T-helper 2 cell treated with Interferon-gamma antibody and Interleukin-4, amounts not matched to agents 5 μg/mL and 100 μg/mL, for 36 hours (primary cell): ENCODE measurements around the gene DCTN5.

ENCODE experiments used
- DNase-seq: peaks from one replicate; pipeline ENCODE4 v3.0.0; 2021; ENCODE audit warnings: low spot score
- H3K27ac Mint-ChIP-seq: one replicate; pipeline ENCODE4 v1.8.0; 2021; ENCODE audit warnings: mild to moderate bottlenecking, mixed read lengths
- H3K27me3 Mint-ChIP-seq: one replicate; pipeline ENCODE4 v1.8.0; 2021; ENCODE audit warnings: low read depth, mixed read lengths
- H3K36me3 Mint-ChIP-seq: one replicate; pipeline ENCODE4 v1.8.0; 2021; ENCODE audit warnings: low read depth, mixed read lengths
- H3K4me1 Mint-ChIP-seq: one replicate; pipeline ENCODE4 v1.8.0; 2021; ENCODE audit warnings: low read depth, mixed read lengths
- H3K4me3 Mint-ChIP-seq: one replicate; pipeline ENCODE4 v1.8.0; 2022; ENCODE audit warnings: mild to moderate bottlenecking, moderate library complexity, mixed read lengths
- H3K9me3 Mint-ChIP-seq: one replicate; pipeline ENCODE4 v1.8.0; 2021; ENCODE audit warnings: mixed read lengths

DCTN5 gene

DNA sequence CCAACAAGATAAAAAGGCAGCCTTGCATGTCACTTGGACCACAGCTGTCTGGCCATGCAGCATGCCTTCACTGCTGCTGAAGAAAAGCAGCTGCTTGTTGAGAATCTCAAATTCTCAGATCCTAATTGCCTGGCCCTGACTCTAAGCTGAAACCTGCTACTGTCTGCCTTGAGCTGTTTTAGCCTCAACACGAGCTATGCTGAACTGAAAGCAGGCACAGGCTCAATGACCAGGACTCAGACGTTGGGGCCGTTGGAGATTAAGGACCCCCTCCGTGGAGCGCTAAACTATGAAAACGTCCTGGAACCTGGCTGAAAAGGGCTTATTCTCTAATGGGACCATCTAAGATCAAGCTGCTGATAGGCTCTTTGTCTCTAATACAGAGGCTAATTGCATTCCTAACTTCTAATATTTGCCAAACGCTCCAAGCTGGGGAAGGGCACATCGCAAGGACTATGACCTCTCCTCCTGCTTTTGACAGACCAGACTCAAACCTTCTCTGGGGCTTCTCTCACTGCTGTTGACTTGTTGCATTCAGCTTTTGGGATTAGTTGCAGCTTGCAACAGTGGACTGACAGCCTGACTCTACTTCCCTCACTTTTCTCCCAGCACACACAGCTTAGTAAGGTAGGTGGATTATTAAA lies 32.8 kb downstream of the DCTN5 start:
- no peak overlapping the region for H3K4me3 Mint-ChIP-seq
- no peaks in the 10 kb centered on the region for H3K9me3 Mint-ChIP-seq
- peaks cover 32% of the 10 kb centered on the region for H3K4me1 Mint-ChIP-seq
- no peak for DNase-seq
- H3K27ac Mint-ChIP-seq: no peak overlapping the region
- H3K36me3 Mint-ChIP-seq: peaks cover 36% of the 10 kb centered on the region
- no peaks in the 10 kb centered on the region for H3K27me3 Mint-ChIP-seq

DNA sequence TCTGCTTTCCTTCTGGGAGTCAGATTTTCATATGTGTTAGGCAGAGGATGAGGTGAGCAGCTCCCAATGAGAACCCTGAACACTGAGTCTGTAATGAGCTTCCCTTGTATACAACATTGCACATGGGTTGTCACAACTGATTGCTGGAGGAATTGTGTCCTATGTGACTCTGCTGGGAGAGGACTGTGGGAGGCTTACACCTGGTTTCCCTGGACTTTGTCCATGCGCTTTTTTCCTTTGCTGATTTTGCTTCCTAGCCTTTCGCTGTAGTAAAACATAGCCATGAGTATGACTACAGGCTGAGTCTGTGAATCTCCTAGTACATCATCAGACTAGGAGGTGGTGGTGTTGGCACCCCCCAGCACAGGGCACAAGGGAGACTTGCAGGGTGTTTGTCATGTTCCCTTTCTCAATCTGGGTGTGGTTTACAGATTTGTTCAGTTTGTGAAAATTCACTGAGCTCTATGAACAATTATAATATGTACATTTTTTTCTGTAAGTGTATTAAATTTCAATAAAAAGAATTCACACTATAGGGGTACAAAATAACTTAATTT lies 35.7 kb downstream of the DCTN5 start:
- Mint-ChIP-seq H3K36me3 (peaks cover 35% of the 10 kb centered on the region), H3K4me1 (peaks cover 28% of the 10 kb centered on the region), H3K27ac (peak overlapping the region; percentile 2), H3K27me3 (no peaks in the 10 kb centered on the region), H3K9me3 (no peaks in the 10 kb centered on the region), H3K4me3 (no peak overlapping the region)
- no peak for DNase-seq

DNA sequence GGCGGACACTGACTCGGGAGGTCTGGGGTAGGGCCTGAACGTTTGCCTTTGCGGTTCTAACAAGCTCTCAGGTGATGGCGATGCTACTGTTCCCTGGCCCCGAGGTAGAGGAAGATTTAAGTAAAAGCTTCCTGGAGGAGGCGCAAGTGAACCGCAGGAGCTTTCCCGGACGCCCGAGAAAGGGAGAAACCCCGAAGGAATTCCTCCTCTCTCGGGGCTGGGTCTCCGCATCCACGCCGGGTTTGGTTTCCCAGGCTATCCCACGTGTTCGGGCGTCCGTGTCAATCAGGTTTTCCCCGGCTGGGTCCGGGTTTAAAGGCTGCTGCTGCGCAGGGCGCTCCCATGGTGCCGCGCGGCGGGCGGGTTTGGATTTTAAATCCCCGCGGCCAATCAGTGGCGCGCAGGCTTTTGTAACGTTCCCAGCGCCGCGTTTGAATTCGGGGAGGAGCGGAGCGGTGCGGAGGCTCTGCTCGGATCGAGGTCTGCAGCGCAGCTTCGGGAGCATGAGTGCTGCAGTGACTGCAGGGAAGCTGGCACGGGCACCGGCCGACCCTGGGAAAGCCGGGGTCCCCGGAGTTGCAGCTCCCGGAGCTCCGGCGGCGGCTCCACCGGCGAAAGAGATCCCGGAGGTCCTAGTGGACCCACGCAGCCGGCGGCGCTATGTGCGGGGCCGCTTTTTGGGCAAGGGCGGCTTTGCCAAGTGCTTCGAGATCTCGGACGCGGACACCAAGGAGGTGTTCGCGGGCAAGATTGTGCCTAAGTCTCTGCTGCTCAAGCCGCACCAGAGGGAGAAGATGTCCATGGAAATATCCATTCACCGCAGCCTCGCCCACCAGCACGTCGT lies 37.4 kb downstream of the DCTN5 start, which contains the start of gene PLK1:
TSS of gene PLK1 (plus strand) at position 460 of the 844 bp plus-strand sequence. CDS start at position 504, 44 bp downstream.
- H3K27ac Mint-ChIP-seq: peak within 1 kb of the TSS; percentile 84
- H3K9me3 Mint-ChIP-seq: no peaks in the 10 kb centered on the region
- DNase-seq: peak; percentile 86
- no peaks in the 10 kb centered on the region for H3K27me3 Mint-ChIP-seq
- peaks cover 31% of the 10 kb centered on the region for H3K4me1 Mint-ChIP-seq
- peaks cover 39% of the 10 kb centered on the region for H3K36me3 Mint-ChIP-seq
- H3K4me3 Mint-ChIP-seq: peak within 1 kb of the TSS; percentile 98

DNA sequence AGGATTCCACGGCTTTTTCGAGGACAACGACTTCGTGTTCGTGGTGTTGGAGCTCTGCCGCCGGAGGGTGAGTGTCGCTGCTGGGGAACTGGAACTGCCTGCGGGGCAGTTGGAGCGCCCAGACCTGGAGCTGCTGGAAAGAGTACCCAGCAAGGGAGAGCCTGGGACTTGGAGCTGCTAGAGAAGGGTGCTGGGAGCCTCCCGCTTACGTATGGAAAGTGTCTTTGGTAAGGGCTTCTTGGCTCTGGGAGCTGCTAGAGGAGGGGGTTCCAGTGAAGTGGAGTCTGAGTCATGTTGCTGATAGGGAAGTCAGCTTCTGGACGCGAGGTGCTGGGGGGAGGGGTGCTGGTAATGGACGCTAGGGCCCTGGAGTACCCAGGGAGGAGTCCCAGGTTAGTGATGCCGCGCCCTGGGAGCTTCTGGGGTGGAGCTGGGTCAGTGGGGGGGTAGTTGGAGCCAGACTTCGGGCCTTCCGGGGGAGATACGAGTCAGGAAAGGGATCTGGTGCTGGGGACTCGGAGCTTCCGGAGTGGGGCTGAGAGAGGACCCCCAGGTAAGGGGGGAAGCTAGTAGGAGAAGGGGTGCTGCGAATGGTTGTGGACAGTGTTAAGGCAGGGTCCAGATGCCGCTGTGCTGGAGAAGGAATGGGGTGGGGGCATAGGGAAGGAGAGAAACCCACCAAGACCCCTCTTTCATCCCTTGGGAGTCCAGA lies 38.2 kb downstream of the DCTN5 start:
- H3K36me3 Mint-ChIP-seq: peaks cover 43% of the 10 kb centered on the region
- peak; percentile 21 for DNase-seq
- H3K9me3 Mint-ChIP-seq: no peaks in the 10 kb centered on the region
- H3K4me1 Mint-ChIP-seq: peaks cover 31% of the 10 kb centered on the region
- H3K4me3 Mint-ChIP-seq: peak overlapping the region; percentile 98
- peak overlapping the region; percentile 84 for H3K27ac Mint-ChIP-seq
- H3K27me3 Mint-ChIP-seq: no peaks in the 10 kb centered on the region

DNA sequence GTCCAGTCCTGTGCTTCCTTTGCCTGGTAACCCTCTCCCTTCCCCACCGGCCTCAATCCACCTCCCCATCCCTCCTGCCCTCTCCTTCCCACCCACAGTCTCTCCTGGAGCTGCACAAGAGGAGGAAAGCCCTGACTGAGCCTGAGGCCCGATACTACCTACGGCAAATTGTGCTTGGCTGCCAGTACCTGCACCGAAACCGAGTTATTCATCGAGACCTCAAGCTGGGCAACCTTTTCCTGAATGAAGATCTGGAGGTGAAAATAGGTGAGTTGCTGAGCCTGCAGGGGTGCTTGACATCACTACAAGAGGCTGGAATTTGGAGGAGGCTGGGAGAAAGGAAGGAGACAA lies 38.7 kb downstream of the DCTN5 start:
- peaks cover 43% of the 10 kb centered on the region for H3K36me3 Mint-ChIP-seq
- no peaks in the 10 kb centered on the region for H3K27me3 Mint-ChIP-seq
- H3K4me1 Mint-ChIP-seq: peaks cover 31% of the 10 kb centered on the region
- H3K9me3 Mint-ChIP-seq: no peaks in the 10 kb centered on the region
- H3K27ac Mint-ChIP-seq: peak overlapping the region; percentile 84
- no peak for DNase-seq
- H3K4me3 Mint-ChIP-seq: peak overlapping the region; percentile 98

DNA sequence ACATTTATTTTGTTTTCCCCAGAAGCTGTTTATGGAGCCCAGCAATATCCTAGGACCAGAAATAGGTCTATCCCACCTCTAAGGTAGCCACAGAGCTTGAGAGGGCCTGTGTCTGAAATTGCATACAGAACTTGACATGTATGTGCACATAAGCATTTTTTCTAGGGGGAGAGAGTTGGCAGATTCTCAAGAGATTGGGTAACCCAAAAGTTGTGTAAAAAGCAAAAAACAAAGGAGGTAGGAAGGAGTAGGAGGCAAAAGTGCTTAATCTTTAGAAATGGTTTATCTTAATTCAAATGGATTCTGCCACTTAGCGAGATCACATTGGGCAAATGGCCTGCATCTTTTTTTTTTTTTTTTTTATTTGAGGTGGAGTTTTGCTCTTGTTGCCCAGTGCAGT lies 40.9 kb downstream of the DCTN5 start:
- Mint-ChIP-seq H3K4me1 (peaks cover 31% of the 10 kb centered on the region), H3K9me3 (no peaks in the 10 kb centered on the region), H3K36me3 (peaks cover 58% of the 10 kb centered on the region), H3K27ac (peak overlapping the region; percentile 54), H3K4me3 (no peak overlapping the region), H3K27me3 (no peaks in the 10 kb centered on the region)
- DNase-seq: no peak

DNA sequence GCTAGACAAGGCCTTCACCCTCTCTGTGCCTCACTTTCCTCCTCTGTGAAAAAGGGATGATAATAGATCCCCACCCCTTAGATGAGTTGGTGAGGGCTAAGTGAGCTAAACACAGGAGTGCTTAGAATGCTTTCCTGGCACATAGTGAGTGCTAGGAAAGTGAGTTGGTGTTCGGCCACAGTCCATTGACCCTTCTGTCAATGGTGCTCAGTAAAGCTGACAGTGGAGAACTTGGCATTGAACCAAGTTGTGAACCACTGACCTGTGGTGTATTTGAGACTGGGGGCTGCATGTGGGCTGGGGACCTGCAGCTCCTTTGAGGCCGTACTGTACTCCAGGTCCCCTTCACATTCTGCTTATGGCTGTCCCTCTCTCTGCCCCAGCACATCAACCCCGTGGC lies 42.2 kb downstream of the DCTN5 start:
- Mint-ChIP-seq H3K9me3 (no peaks in the 10 kb centered on the region), H3K36me3 (peaks cover 68% of the 10 kb centered on the region), H3K27me3 (no peaks in the 10 kb centered on the region), H3K4me1 (peaks cover 23% of the 10 kb centered on the region), H3K27ac (no peak overlapping the region), H3K4me3 (no peak overlapping the region)
- DNase-seq: no peak

DNA sequence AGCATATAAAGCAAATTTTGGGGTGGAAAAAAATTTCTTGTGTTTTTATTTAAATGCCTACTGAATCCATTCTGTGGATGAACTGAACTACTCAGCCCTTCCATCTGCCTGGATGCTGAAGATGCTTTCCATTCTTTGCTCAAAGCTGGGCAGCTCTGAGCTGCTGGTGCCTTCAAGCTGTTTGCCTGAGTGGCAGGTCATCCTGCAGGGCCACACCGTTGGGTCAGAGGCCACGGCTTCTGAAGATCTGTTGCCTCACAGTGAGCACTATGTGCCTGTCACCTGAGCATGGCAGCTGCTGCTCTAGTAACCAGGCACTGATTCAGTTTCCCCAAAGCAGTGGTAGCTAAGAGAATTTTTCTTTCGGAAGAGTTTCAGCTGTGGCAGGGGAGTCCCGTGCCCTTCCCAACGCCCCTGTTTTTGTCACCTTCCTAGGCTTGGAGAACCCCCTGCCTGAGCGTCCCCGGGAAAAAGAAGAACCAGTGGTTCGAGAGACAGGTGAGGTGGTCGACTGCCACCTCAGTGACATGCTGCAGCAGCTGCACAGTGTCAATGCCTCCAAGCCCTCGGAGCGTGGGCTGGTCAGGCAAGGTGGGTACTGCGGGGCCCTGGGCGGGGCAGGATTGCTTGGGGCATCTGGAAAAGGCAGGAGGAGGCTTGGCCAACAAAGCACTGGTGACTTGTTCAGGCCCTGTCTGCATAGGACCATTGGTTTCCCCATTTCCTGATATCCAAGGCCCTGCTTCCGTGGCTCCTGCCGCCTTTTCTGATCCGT lies 46.0 kb downstream of the DCTN5 start:
- no peaks in the 10 kb centered on the region for H3K27me3 Mint-ChIP-seq
- H3K4me1 Mint-ChIP-seq: peaks cover under 1% of the 10 kb centered on the region
- H3K9me3 Mint-ChIP-seq: no peaks in the 10 kb centered on the region
- DNase-seq: no peak
- no peak overlapping the region for H3K27ac Mint-ChIP-seq
- H3K36me3 Mint-ChIP-seq: peaks cover 61% of the 10 kb centered on the region
- no peak overlapping the region for H3K4me3 Mint-ChIP-seq

DNA sequence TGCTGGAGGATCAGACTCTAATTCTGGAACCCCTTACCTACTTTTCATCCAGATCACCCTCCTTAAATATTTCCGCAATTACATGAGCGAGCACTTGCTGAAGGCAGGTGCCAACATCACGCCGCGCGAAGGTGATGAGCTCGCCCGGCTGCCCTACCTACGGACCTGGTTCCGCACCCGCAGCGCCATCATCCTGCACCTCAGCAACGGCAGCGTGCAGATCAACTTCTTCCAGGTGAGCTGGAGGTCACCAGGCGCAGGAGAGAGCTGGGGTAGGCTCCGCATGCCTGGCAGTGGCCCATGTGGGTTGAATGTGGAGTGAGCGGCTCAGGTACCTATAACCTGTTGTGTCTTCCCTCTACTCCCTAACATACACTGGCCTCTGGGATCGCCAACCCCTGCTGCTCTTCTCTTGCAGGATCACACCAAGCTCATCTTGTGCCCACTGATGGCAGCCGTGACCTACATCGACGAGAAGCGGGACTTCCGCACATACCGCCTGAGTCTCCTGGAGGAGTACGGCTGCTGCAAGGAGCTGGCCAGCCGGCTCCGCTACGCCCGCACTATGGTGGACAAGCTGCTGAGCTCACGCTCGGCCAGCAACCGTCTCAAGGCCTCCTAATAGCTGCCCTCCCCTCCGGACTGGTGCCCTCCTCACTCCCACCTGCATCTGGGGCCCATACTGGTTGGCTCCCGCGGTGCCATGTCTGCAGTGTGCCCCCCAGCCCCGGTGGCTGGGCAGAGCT lies 48.3 kb downstream of the DCTN5 start:
- no peaks in the 10 kb centered on the region for H3K9me3 Mint-ChIP-seq
- H3K27ac Mint-ChIP-seq: no peak overlapping the region
- H3K4me3 Mint-ChIP-seq: no peak overlapping the region
- DNase-seq: no peak
- peaks cover 3% of the 10 kb centered on the region for H3K4me1 Mint-ChIP-seq
- peaks cover 50% of the 10 kb centered on the region for H3K36me3 Mint-ChIP-seq
- no peaks in the 10 kb centered on the region for H3K27me3 Mint-ChIP-seq

DNA sequence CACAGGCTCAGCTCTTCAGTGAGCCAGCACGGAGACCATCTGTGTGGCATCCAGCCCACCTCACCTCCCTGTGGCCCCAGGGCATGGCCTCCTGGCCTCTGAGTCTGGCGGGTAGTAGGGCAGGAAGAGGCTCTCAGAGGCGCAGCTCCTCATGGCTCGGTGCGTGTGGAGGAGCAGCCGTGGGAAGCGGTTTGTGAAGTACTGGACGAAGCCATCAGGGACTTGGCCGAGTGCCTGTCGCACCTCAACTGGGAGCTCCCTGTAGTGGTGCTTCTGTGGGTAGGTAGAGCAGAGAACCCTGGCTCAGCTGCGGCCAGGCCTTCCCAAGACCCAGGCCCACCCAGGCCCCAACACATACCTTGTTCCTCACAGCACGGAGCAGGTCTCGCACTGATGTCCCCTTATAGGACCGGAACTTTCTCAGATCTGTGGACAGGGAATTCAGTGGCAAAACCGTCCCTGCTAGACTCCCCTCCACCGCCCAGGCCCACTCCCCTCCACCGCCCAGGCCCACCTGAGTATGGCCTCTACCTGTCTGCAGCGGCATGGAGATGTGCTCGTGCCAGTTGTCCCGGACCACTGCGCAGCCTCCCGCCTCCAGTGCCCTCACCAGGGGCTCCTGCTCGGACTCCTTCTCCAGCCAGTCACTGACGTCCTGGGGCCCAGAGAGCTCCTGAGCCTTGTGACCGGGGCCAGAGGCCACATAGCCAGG lies 49.7 kb downstream of the DCTN5 start:
- no peak overlapping the region for H3K27ac Mint-ChIP-seq

DNA sequence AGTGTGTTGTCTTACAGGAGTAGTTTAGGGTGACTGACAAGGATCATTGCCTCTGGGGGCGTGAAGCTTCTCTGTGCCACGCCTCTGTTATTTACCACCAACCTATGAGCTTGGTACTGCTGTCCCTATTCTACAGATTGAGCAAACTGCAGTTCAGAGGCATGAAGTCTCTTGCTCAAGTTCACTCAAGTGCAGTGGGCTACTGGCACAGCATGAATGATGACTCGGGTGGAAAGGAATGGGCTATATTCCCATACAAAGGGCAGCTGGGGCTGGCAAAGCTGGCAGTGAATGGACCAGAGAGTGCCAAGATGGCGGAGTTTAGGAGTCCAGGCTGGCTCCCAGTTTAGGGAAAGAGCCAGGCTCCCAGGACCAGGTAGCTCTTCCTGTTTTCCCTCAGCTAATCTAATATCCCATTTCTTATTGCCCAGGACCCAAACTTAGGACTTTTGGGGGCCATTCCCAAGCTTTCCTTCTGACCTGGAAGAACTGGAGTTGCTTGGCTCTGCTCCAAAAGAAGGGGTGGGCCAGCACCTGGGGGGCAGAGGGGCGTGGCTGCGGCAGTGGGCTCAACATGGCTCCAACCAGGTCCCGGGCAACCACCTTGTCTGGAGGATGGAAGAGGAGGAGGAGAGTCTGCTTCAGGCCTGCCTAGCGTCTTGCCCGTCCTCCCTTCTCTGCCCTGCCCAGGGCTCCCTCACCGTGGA lies 50.4 kb downstream of the DCTN5 start:
- no peaks in the 10 kb centered on the region for H3K9me3 Mint-ChIP-seq
- peaks cover 41% of the 10 kb centered on the region for H3K36me3 Mint-ChIP-seq
- H3K27me3 Mint-ChIP-seq: no peaks in the 10 kb centered on the region
- H3K4me1 Mint-ChIP-seq: peaks cover 5% of the 10 kb centered on the region
- DNase-seq: no peak
- H3K27ac Mint-ChIP-seq: no peak overlapping the region
- no peak overlapping the region for H3K4me3 Mint-ChIP-seq

More for the DNA sequence above, 49.7 kb downstream of the DCTN5 start:
- H3K36me3 Mint-ChIP-seq: peaks cover 44% of the 10 kb centered on the region
- no peak overlapping the region for H3K4me3 Mint-ChIP-seq
- DNase-seq: no peak
- peaks cover 5% of the 10 kb centered on the region for H3K4me1 Mint-ChIP-seq
- H3K9me3 Mint-ChIP-seq: no peaks in the 10 kb centered on the region
- H3K27me3 Mint-ChIP-seq: no peaks in the 10 kb centered on the region
